ENCODE results near the gene ADARB1. TPM values are rescaled to one million over a fixed set of nuclear protein-coding genes. Genes with fewer than 3 reads are reported as not detected.

Gene ADARB1
- total and polyA plus RNA-seq, 2 of the 8 experiments (the other 6 are each of a cell fraction or from before 2014, with no cell fraction given): 4.7 to 14.9 TPM

GRCh38 chr21:45260191-45260825, 185.9 kb downstream of the ADARB1 start:
- Histone ChIP-seq H3K23me2 (ENCODE audit: low read depth, low read length) (no peaks in the 10 kb centered on the region), H3K4me2 (ENCODE audit: insufficient read depth in 1 of 2, low read depth in 2 of 2, low read length in 2 of 2) (no peak overlapping the region), H3K23ac (ENCODE audit: insufficient read length) (no peak overlapping the region), H2AFZ (ENCODE audit: low read length) (no peak overlapping the region), H3K14ac (ENCODE audit: insufficient read length) (no peak overlapping the region), H3K9me3 (ENCODE audit: insufficient read depth in 2 of 2, low read depth in 1 of 2, low read length in 1 of 2) (no peaks in the 10 kb centered on the region), H3K4me3 (ENCODE audit: extremely low read depth in 1 of 4, insufficient read depth in 2 of 4, low read depth in 3 of 4, low read length in 4 of 4) (no peak overlapping the region), H3K4me1 (replicated peaks in 1 of 4; ENCODE audit: control insufficient read depth in 3 of 4, insufficient read depth in 4 of 4, low read length in 3 of 4) (peaks cover 0 to 5% (median 0%) of the 10 kb centered on the region in 4 experiments; a peak in 2 of 7 replicates), H3K4ac (replicated peaks; ENCODE audit: insufficient read length, low read depth, low read length) (no peak overlapping the region), H3K79me1 (ENCODE audit: low read depth, low read length) (no peaks in the 10 kb centered on the region; the same call in 1 of the 2 replicates), H2BK12ac (ENCODE audit: low read depth, low read length) (no peak overlapping the region), H2BK120ac (replicated peaks; ENCODE audit: low read depth, low read length) (no peak overlapping the region), H2BK20ac (ENCODE audit: low read length) (no peak overlapping the region), H3K27ac (ENCODE audit: low read depth, low read length) (no peak overlapping the region), H2BK15ac (ENCODE audit: low read length) (no peak overlapping the region), H4K91ac (replicated peaks; ENCODE audit: insufficient read length, low read length) (no peak overlapping the region), H2AK5ac (ENCODE audit: low read depth, low read length) (no peak overlapping the region), H3K79me2 (ENCODE audit: control insufficient read depth in 1 of 2, insufficient read depth in 2 of 2, low read length in 2 of 2) (no peaks in the 10 kb centered on the region), H4K5ac (ENCODE audit: insufficient read length, low read depth, low read length) (no peak overlapping the region), H3K27me3 (replicated peaks in 1 of 4; ENCODE audit: control insufficient read depth in 3 of 4, extremely low read depth in 1 of 4, insufficient read depth in 3 of 4, low read length in 3 of 4) (no peaks in the 10 kb centered on the region), H3K18ac (ENCODE audit: extremely low read depth, low read length) (no peak overlapping the region), H3K9ac (replicated peaks in 1 of 4; ENCODE audit: extremely low read depth in 1 of 4, low read depth in 3 of 4, low read length in 3 of 4) (no peak overlapping the region), H2BK5ac (ENCODE audit: low read depth, low read length) (no peak overlapping the region), H4K8ac (ENCODE audit: extremely low read depth, insufficient read depth, low read length) (no peak overlapping the region), H3K56ac (replicated peaks; ENCODE audit: insufficient read length, low read depth, low read length) (no peak overlapping the region), H3K36me3 (ENCODE audit: control insufficient read depth in 2 of 4, insufficient read depth in 4 of 4, low read length in 3 of 4) (peaks cover 0 to 22% (median 14%) of the 10 kb centered on the region in 4 experiments; a peak in 5 of 8 replicates), H4K20me1 (replicated peaks in 1 of 2; ENCODE audit: control insufficient read depth in 1 of 2, insufficient read depth in 2 of 2, low read length in 2 of 2) (peaks cover 0 to 1% of the 10 kb centered on the region in 2 experiments)
- CTCF ChIA-PET (ENCODE audit: partially characterized antibody): interaction anchor here (2.3 to 3.3 kb wide), 2 partner anchors 12 to 123 kb away, joined by 9 to 16 read pairs; no protein-coding TSS in a partner anchor
- DNase-seq (ENCODE audit: low read depth in 1 of 2, low spot score in 2 of 2): peak in 1 of 2 experiments; percentile 23
- no peak for FAIRE-seq
- WGBS, 2 experiments (ENCODE audit: extremely low coverage in 1 of 2, insufficient coverage in 1 of 2, insufficient read length in 1 of 2, insufficient replicate concordance in 2 of 2, low coverage in 1 of 2, low lambda C conversion rate in 2 of 2, missing lambda C conversion rate in 1 of 2): 86% methylated on average over 5 of the region's 5 CpGs; no CpG with 5 or more reads in 1 of the 2 experiments
- POLR2A ChIA-PET (ENCODE audit: partially characterized antibody): interaction anchor here (0.9 to 1.8 kb wide), 2 partner anchors 12 to 21 kb away, joined by 3 to 4 read pairs; no protein-coding TSS in a partner anchor
- no peak for TF ChIP-seq ATF3 (IDR thresholded peaks at IDR 0.05; ENCODE audit: insufficient read depth, low read depth, low read length)
- TF ChIP-seq POU5F1 (IDR thresholded peaks at IDR 0.05; ENCODE audit: low read depth, low read length): no peak
- no peak for TF ChIP-seq POLR2AphosphoS5 (IDR thresholded peaks at IDR 0.05; ENCODE audit: low read depth, low read length)
- no peak for TF ChIP-seq MAFK (IDR thresholded peaks at IDR 0.05; ENCODE audit: low read depth, low read length)
- no peak for TF ChIP-seq CHD2 (IDR thresholded peaks at IDR 0.05; ENCODE audit: low read length)
- TF ChIP-seq HDAC6 (IDR thresholded peaks at IDR 0.05; ENCODE audit: low read depth, low read length): no peak
- TF ChIP-seq CEBPB (IDR thresholded peaks at IDR 0.05; ENCODE audit: low read depth, low read length): no peak
- no peak for TF ChIP-seq ATF2 (IDR thresholded peaks at IDR 0.05; ENCODE audit: low read length)
- TF ChIP-seq HDAC2 (IDR thresholded peaks at IDR 0.05; ENCODE audit: borderline replicate concordance in 1 of 2, low read depth in 2 of 2, low read length in 2 of 2): no peak
- no peak for TF ChIP-seq EP300 (IDR thresholded peaks at IDR 0.05; ENCODE audit: borderline replicate concordance in 1 of 2, low read depth in 2 of 2, low read length in 2 of 2)

All from H1 (cell line).